A673 (cell line): ENCODE data around the gene ITPRID2.

Experiments
- EZH2 ChIP-seq: fragments of 200-600 bp; sonication (generic); IDR thresholded peaks from 2 replicates; pipeline ENCODE4 v1.6.1; 2017; ENCODE audit warnings: borderline replicate concordance, low read depth, mild to moderate bottlenecking, mixed read lengths, antibody characterized with exemption, low read length; ENCODE audit not compliant: poor library complexity, severe bottlenecking
- TF ChIP-seq, protein P1 (sequence below): fragments of 300-800, 200-600 bp; sonication (generic); conservative IDR thresholded peaks from 2 replicates; pipeline ENCODE4 v1.5.1; 2017; ENCODE audit warnings: low read depth, mild to moderate bottlenecking, antibody characterized with exemption, low read length, moderate library complexity, mixed read lengths

DNA sequence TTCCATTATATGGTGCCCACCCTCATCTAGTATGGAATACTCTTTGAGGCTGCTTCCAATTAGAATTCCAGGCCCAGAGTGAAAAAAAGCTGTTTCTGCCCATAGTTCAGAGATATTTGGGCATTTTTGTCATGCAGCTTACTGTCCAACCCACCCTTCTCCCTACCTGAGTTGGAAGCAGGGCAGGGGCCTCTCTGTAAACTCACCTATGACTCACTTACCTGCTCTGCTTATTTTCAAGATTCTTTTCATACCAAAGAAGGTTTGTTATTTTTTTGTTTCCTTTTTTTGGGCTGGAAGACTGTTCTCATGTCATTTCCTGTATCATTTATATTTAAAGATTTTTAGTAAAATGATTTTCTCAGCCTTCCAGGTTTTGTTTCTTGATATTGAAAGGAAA, 55.7 kb downstream of the ITPRID2 start:
- TF ChIP-seq, protein P1, sequence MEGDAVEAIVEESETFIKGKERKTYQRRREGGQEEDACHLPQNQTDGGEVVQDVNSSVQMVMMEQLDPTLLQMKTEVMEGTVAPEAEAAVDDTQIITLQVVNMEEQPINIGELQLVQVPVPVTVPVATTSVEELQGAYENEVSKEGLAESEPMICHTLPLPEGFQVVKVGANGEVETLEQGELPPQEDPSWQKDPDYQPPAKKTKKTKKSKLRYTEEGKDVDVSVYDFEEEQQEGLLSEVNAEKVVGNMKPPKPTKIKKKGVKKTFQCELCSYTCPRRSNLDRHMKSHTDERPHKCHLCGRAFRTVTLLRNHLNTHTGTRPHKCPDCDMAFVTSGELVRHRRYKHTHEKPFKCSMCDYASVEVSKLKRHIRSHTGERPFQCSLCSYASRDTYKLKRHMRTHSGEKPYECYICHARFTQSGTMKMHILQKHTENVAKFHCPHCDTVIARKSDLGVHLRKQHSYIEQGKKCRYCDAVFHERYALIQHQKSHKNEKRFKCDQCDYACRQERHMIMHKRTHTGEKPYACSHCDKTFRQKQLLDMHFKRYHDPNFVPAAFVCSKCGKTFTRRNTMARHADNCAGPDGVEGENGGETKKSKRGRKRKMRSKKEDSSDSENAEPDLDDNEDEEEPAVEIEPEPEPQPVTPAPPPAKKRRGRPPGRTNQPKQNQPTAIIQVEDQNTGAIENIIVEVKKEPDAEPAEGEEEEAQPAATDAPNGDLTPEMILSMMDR, result no peak
- TF ChIP-seq EZH2, result no peak
